ENCODE measurements around the gene PAIP1. TPM values are rescaled to one million over a fixed set of nuclear protein-coding genes. Genes with fewer than 3 reads are reported as not detected.

PAIP1 gene
- total RNA-seq, 6 experiments from 2014 or later: 36.0 to 56.3 (median 49.3) TPM

- Histone ChIP-seq H3K9me3 (no peaks in the 10 kb centered on the region), H3K27ac (no peak overlapping the region), H3K4me1 (no peaks in the 10 kb centered on the region), H3K4me3 (no peak overlapping the region), H3K36me3 (peaks cover 0 to 72% (median 23%) of the 10 kb centered on the region in 4 donors), H3K27me3 (no peaks in the 10 kb centered on the region)
- no peak for TF ChIP-seq POLR2A (IDR thresholded peaks at IDR 0.05)
- no peak for TF ChIP-seq CTCF (IDR thresholded peaks at IDR 0.05)
- ATAC-seq (no peak), DNase-seq (no peak)
- intact Hi-C loops (cut with DNase I): no loop called here
Observed at GRCh38 chr5:43536972-43537371, 19.9 kb downstream of the PAIP1 start.

- TF ChIP-seq CTCF (IDR thresholded peaks at IDR 0.05): no peak
- TF ChIP-seq POLR2A (IDR thresholded peaks at IDR 0.05): no peak
- Histone ChIP-seq H3K4me3 (no peak overlapping the region), H3K36me3 (peaks cover 10 to 79% (median 31%) of the 10 kb centered on the region in 4 donors), H3K4me1 (no peaks in the 10 kb centered on the region), H3K27me3 (no peaks in the 10 kb centered on the region), H3K9me3 (no peaks in the 10 kb centered on the region), H3K27ac (no peak overlapping the region)
- 70% methylated on average over 2 of the region's 2 CpGs for WGBS (ENCODE audit: insufficient coverage, low coverage, low lambda C conversion rate, missing lambda C conversion rate)
- DNase-seq (no peak), ATAC-seq (no peak)
- intact Hi-C loops (cut with DNase I): no loop called here
Observed at GRCh38 chr5:43533646-43534045, 23.2 kb downstream of the PAIP1 start.

- intact Hi-C loops (cut with DNase I): no loop called here
- H3K36me3 ChIP-seq: peaks cover 10 to 74% (median 37%) of the 10 kb centered on the region in 4 donors
- DNase-seq (no peak), ATAC-seq (no peak)
- H3K27ac ChIP-seq: no peak overlapping the region
- WGBS (ENCODE audit: insufficient coverage, low coverage, low lambda C conversion rate, missing lambda C conversion rate): 73% methylated on average over 2 of the region's 2 CpGs
- H3K4me1 ChIP-seq: no peaks in the 10 kb centered on the region
- no peak overlapping the region for H3K4me3 ChIP-seq
- no peaks in the 10 kb centered on the region for H3K27me3 ChIP-seq
- H3K9me3 ChIP-seq: no peaks in the 10 kb centered on the region
- TF ChIP-seq POLR2A (IDR thresholded peaks at IDR 0.05): no peak
- TF ChIP-seq CTCF (IDR thresholded peaks at IDR 0.05): no peak
Observed at GRCh38 chr5:43530648-43531047, 26.2 kb downstream of the PAIP1 start.

GRCh38 chr5:43523662-43524072, 33.2 kb downstream of the PAIP1 start:
- intact Hi-C loops (cut with DNase I): no loop called here
- Histone ChIP-seq H3K36me3 (peaks cover 0 to 23% (median 9%) of the 10 kb centered on the region in 4 donors), H3K27ac (no peak overlapping the region), H3K27me3 (no peaks in the 10 kb centered on the region), H3K9me3 (no peaks in the 10 kb centered on the region), H3K4me1 (no peaks in the 10 kb centered on the region), H3K4me3 (no peak overlapping the region)
- WGBS (ENCODE audit: insufficient coverage, low coverage, low lambda C conversion rate, missing lambda C conversion rate): 33% methylated on average over 1 of the region's 2 CpGs
- ATAC-seq (no peak), DNase-seq (no peak)
- TF ChIP-seq POLR2A (IDR thresholded peaks at IDR 0.05): no peak
- no peak for TF ChIP-seq CTCF (IDR thresholded peaks at IDR 0.05)

GRCh38 chr5:43520615-43521014, 36.3 kb downstream of the PAIP1 start:
- intact Hi-C loops (cut with DNase I): no loop called here
- DNase-seq (no peak), ATAC-seq (no peak)

More at GRCh38 chr5:43520615-43521014, 36.3 kb downstream of the PAIP1 start:
- no peaks in the 10 kb centered on the region for H3K27me3 ChIP-seq
- no peak overlapping the region for H3K4me3 ChIP-seq
- H3K36me3 ChIP-seq: peaks cover 0 to 6% (median 3%) of the 10 kb centered on the region in 4 donors
- TF ChIP-seq POLR2A (IDR thresholded peaks at IDR 0.05) (no peak), CTCF (IDR thresholded peaks at IDR 0.05) (no peak)
- no peak overlapping the region for H3K27ac ChIP-seq
- H3K9me3 ChIP-seq: no peaks in the 10 kb centered on the region
- 80% methylated on average over 1 of the region's 1 CpG for WGBS (ENCODE audit: insufficient coverage, low coverage, low lambda C conversion rate, missing lambda C conversion rate)
- H3K4me1 ChIP-seq: no peaks in the 10 kb centered on the region

Data from right lobe of liver (tissue), 6 donors.